Fibroblast of skin of right biceps (primary cell): ENCODE data around the gene AQP3.
"Not testable (repeated sequence)": the region's sequence is repeated elsewhere in the genome, so short reads cannot be mapped to it uniquely, and the experiment has no call there.

Source experiments
- DNase-seq: peaks from one replicate; pipeline ENCODE4 v3.0.0-alpha.2; 2013

AQP3 gene

GRCh38 chr9:33408087-33408486 is 39.3 kb downstream of the AQP3 start:
- no peak for DNase-seq

DNA sequence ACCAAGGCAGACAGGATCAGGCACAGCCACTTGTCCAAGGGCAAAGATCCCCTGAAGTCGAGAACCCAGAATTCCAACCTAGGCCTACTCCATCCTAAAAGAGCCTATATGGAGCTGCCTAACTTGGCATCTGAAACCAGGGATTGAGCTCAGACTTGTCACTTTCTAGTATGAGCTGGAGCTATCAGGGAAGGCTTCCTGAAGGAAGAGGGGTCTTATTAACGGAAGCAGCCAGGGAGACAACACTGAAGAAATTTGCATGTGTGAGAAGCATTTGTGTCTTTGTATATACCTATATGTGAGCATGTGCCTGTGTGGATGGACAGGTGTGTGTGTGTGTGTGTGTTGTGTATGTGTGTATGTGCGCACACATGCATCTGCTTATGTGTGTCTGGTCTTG is 40.3 kb downstream of the AQP3 start:
- DNase-seq = no peak

DNA sequence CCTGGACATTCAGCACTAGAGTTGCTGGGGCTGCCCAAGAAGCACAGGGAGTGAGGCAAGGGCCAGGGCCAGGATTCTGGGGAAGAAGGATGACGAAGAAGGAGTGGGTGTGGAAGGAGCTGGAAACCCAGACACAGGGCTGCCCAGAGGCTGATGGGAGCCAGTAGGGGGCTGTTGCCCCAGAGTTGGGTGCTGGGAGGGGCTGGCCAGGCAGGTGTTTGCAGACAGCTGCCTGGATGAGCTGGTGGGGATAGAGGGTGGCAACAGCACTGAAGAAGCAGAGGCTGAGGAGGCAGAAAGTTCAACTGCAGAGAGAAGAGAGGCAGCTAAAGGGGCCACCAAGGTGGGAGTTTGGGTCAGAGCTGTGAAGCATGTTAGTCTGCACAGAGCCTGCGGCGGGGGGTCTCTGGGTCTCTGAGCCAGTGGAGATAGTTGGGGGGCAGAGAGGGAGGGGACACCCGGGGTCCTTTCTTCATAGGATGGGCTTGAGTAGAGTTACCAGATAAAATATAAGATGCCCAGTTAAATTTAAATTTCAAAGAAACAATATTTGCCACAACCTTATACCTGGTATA is 42.5 kb downstream of the AQP3 start:
- DNase-seq = no peak

- DNase-seq = no peak
Measured at GRCh38 chr9:33403941-33404787, 43.2 kb downstream of the AQP3 start.

GRCh38 chr9:33402371-33402770 is 45.0 kb downstream of the AQP3 start, which contains the start of gene AQP7:
TSS of gene AQP7 (minus strand) at chr9:33402568. CDS start at chr9:33401262, 1,306 bp downstream.
- DNase-seq = not testable (repeated sequence)

DNA sequence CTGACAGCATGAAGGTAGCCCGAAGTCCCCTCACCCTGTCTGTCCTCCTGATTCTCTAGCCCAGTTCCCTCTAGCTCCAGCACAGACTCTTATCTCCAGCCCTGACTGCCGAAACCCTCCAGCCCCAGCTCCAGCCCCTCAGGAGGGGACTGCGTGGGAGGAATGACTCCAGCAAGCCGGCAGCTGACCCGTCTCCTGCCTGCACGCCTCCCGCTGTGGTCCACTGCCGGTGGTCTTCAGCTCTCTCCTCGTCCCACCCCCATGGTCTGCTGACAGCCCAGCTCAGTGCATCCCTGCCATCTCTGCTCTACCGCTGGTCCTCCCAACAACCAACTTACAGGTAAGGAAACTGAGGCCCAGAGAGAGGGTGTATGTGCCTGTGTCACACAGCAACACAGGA is 45.6 kb downstream of the AQP3 start:
- DNase-seq = not testable (repeated sequence)

GRCh38 chr9:33399047-33399446 is 48.3 kb downstream of the AQP3 start:
- not testable (repeated sequence) for DNase-seq

GRCh38 chr9:33397801-33398200 is 49.6 kb downstream of the AQP3 start:
- DNase-seq = not testable (repeated sequence)

DNA sequence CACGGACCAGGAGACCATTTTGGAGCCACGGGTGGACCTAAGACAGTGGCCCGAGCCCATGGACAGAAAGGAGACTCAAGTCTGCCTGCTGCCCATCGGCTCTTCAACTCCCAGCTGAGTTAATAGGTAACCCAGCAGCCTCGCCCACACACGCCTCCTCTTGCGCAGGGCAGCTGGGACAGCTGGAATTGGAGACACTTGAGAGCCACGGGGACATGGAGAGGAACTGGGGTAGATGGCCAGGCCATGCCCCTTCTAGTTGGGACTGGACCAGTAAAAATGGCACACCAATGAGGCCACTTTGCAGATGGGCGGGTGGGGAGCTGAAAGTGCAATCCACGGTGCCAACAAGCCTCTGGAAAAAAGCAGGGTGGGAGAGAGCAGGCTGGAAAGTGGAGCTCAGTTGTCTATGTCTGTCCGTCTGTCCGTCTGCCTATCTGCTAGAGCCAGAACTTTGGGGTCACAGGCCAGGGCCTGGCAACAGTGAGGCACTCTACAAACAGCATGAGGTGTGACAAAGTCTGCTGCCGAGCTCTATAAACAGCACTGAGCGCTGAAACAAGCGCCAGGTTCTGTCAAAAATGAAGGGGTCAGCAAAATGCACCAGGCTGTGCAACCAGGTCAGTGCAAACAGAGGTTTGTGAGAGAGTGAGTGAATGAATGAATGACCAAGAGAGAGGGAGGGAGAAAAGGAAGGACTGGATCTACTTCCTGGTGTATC is 52.1 kb downstream of the AQP3 start:
- DNase-seq = not testable (repeated sequence)

DNA sequence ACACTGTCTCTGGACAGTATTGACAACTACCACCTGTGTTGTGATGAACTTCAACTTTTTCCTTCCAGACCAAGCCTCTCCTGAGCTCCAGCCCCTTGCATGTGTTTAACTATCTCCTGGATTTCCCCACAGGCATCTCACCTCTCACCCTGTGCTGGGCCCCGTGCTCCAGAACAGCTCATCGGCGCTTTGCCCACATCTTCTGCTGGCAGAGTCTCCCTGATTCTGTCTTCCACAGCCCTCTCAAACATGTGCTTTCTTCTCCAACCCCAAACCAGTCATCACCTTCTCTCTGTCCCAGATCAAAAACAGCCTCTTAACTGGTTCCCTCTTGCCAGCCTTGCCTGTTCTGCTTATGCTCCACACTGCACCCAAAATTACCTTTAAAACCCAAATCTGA is 53.4 kb downstream of the AQP3 start:
- DNase-seq = not testable (repeated sequence)

- DNase-seq = no peak
Measured at GRCh38 chr9:33393581-33393980, 53.8 kb downstream of the AQP3 start.

DNA sequence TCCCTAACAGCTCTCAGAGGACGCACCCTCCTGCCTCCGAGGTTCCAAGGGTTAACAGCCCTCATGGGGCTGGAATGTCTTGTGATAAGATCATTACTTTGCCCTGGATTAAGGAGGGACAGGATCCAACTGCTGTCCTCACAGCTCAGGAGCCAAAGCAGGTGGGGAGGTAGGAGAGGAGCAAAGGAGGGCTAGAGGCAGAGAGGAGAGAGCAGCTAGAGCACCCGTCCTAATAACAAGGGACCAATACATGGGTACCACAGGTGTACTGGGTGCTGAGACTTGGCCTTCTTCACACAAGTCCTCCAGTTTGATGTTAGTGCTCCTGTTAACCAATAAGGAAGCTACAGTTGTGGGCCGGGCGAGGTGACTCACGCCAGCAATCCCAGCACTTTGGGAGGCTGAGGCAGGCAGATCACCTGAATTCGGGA is 54.8 kb downstream of the AQP3 start:
- DNase-seq = not testable (repeated sequence)
